K562 (cell line): Measurements from ENCODE around the gene HGD. TPM values are rescaled to one million over a fixed set of nuclear protein-coding genes. Genes with fewer than 3 reads are reported as not detected.

ENCODE experiments used
- ARID1B ChIP-seq: fragments of 450-650 bp; IDR thresholded peaks from 2 replicates; pipeline ENCODE4 v1.6.1; 2016; ENCODE audit warnings: antibody characterized with exemption, mild to moderate bottlenecking, inconsistent platforms
- ATF1 ChIP-seq, 2 experiments: fragments of 450-650 bp in 1 of 2; IDR thresholded peaks; 2 replicates each; pipeline ENCODE4 v1.6.1; 2016; ENCODE audit warnings: missing compliant biosample characterization in 1 of 2, missing genetic modification characterization in 1 of 2
- CEBPG ChIP-seq, 3 experiments: fragments of 200-800 bp in 1 of 3; sonication (Bioruptor generic) in 1 of 3; sonication (generic) in 1 of 3; formaldehyde crosslinking in 1 of 3; IDR thresholded peaks in 2 of 3; conservative IDR thresholded peaks in 1 of 3; 2 replicates each; pipeline versions ENCODE4 v1.6.1 to v1.8.0; 2016 to 2022; ENCODE audit warnings: missing compliant biosample characterization in 2 of 3, missing genetic modification characterization in 2 of 3, mild to moderate bottlenecking in 1 of 3, missing genetic modification reagents in 1 of 3
- EGR1 ChIP-seq: fragments of 450-650 bp; conservative IDR thresholded peaks from 2 replicates; pipeline ENCODE4 v1.6.1; 2017; ENCODE audit warnings: mild to moderate bottlenecking
- ETV5 ChIP-seq: sonication (generic); formaldehyde crosslinking; IDR thresholded peaks from 2 replicates; pipeline ENCODE4 v1.4.0; 2020; ENCODE audit warnings: low read depth, mild to moderate bottlenecking, missing genetic modification reagents
- HNRNPL ChIP-seq: fragments of 200-400 bp; formaldehyde crosslinking; IDR thresholded peaks from 2 replicates; pipeline ENCODE4 v1.6.1; 2017; ENCODE audit warnings: low read depth, mild to moderate bottlenecking, low read length
- KDM4B ChIP-seq, 2 experiments: fragments of 450-650 bp in 1 of 2; sonication (generic) in 1 of 2; IDR thresholded peaks; 2 replicates each; pipeline ENCODE4 v1.6.1; 2016 to 2017; ENCODE audit warnings: borderline replicate concordance in 2 of 2, antibody characterized with exemption in 1 of 2, low read depth in 1 of 2, mild to moderate bottlenecking in 1 of 2
- KLF6 ChIP-seq: fragments of 250-450 bp; sonication (Bioruptor Pico); IDR thresholded peaks from 2 replicates; pipeline ENCODE4 v1.4.0; 2020; ENCODE audit warnings: mild to moderate bottlenecking, moderate library complexity, borderline replicate concordance
- POLR2A ChIP-seq: fragments of 450-650 bp; conservative IDR thresholded peaks from 2 replicates; pipeline ENCODE4 v1.6.1; 2016
- SMARCA5 ChIP-seq: fragments of 450-650 bp; IDR thresholded peaks from 2 replicates; pipeline ENCODE4 v1.6.1; 2016
- polyA plus RNA-seq, 8 experiments: library from polyadenylated mRNA; depleted of rRNA in 4 of 8; stranded (reverse) in 5 of 8; unstranded in 3 of 8; fragments of >200 nt; fragmentation: Nextera tagmentation in 2 of 8; fragmentation: Illumina TruSeq in 1 of 8; extraction: Ambion mirVana in 2 of 8; extraction: Trizol in 1 of 8; gene quantifications; 2 replicates each; pipeline versions ENCODE4 v1.2.1 to v1.2.3, GENCODE V29; 2011 to 2014; ENCODE audit warnings: inconsistent platforms in 1 of 8, missing spikeins in 1 of 8
- total RNA-seq, 7 experiments: library from RNA; depleted of rRNA in 6 of 7; stranded (reverse); fragments of >200 nt in 6 of 7; fragmentation: Illumina TruSeq in 2 of 7; extraction: Trizol in 2 of 7; gene quantifications; 2 replicates each; pipeline versions ENCODE4 v1.2.1 to v1.2.3, GENCODE V29; 2011 to 2021; ENCODE audit warnings: low replicate concordance in 1 of 7
- TF ChIP-seq, protein P1 (sequence below): sonication (generic); formaldehyde crosslinking; IDR thresholded peaks from 2 replicates; pipeline ENCODE4 v1.8.0; 2023; ENCODE audit warnings: missing genetic modification reagents, mild to moderate bottlenecking, borderline replicate concordance
- TF ChIP-seq, protein P2 (sequence below): sonication (generic); formaldehyde crosslinking; IDR thresholded peaks from 2 replicates; pipeline ENCODE4 v1.8.0; 2022; ENCODE audit warnings: mild to moderate bottlenecking, missing genetic modification reagents
- TF ChIP-seq, protein P3 (sequence below), 2 experiments: fragments of 450-650 bp; IDR thresholded peaks; 2 replicates each; pipeline ENCODE4 v1.6.1; 2016; ENCODE audit warnings: mild to moderate bottlenecking in 2 of 2, borderline replicate concordance in 1 of 2, low read depth in 1 of 2, moderate library complexity in 1 of 2

The HGD gene
- total and polyA plus RNA-seq, 9 of the 15 experiments (the other 6 are each of a cell fraction or from before 2014, with no cell fraction given), result 0.08 to 0.25 (median 0.17) TPM; not detected in 4

DNA sequence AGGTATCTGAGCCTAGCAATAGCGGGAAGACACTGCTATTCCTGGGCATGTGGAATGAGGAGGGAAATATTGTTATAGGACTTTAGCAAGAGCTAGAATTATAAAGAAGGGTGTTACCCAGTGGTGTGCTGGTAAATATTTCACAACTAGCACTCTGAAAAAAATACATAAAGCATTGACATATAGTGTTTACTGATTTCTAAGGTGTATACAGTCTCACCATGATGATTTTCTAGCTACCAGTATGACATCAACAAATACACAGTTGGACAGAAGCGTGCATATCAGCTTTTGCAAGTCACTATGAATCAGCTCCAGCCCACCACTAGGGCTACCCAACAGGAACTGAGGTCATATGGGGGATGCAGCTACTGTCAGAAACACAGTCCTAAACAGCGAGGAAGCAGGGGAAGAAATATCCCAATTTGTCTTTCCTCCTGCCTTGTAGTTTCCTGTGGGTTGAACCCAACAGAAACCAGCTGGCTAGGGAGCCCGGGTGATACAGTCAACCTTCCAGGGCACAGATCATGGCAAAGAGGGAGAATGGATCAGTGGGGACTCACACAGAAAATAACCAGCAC is 39.6 kb downstream of the HGD start (continued):
- TF ChIP-seq, protein P1, sequence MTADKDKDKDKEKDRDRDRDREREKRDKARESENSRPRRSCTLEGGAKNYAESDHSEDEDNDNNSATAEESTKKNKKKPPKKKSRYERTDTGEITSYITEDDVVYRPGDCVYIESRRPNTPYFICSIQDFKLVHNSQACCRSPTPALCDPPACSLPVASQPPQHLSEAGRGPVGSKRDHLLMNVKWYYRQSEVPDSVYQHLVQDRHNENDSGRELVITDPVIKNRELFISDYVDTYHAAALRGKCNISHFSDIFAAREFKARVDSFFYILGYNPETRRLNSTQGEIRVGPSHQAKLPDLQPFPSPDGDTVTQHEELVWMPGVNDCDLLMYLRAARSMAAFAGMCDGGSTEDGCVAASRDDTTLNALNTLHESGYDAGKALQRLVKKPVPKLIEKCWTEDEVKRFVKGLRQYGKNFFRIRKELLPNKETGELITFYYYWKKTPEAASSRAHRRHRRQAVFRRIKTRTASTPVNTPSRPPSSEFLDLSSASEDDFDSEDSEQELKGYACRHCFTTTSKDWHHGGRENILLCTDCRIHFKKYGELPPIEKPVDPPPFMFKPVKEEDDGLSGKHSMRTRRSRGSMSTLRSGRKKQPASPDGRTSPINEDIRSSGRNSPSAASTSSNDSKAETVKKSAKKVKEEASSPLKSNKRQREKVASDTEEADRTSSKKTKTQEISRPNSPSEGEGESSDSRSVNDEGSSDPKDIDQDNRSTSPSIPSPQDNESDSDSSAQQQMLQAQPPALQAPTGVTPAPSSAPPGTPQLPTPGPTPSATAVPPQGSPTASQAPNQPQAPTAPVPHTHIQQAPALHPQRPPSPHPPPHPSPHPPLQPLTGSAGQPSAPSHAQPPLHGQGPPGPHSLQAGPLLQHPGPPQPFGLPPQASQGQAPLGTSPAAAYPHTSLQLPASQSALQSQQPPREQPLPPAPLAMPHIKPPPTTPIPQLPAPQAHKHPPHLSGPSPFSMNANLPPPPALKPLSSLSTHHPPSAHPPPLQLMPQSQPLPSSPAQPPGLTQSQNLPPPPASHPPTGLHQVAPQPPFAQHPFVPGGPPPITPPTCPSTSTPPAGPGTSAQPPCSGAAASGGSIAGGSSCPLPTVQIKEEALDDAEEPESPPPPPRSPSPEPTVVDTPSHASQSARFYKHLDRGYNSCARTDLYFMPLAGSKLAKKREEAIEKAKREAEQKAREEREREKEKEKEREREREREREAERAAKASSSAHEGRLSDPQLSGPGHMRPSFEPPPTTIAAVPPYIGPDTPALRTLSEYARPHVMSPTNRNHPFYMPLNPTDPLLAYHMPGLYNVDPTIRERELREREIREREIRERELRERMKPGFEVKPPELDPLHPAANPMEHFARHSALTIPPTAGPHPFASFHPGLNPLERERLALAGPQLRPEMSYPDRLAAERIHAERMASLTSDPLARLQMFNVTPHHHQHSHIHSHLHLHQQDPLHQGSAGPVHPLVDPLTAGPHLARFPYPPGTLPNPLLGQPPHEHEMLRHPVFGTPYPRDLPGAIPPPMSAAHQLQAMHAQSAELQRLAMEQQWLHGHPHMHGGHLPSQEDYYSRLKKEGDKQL (CRISPR knock-in tag), result no peak
- TF ChIP-seq, protein P2, sequence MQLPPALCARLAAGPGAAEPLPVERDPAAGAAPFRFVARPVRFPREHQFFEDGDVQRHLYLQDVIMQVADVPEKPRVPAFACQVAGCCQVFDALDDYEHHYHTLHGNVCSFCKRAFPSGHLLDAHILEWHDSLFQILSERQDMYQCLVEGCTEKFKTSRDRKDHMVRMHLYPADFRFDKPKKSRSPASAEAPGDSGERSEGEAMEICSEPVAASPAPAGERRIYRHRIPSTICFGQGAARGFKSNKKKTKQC (CRISPR knock-in tag), result no peak
- TF ChIP-seq KLF6 (CRISPR knock-in tag) (no peak), CEBPG (CRISPR knock-in tag; IDR thresholded peaks at IDR 0.05) (no peak), CEBPG (tag; conservative IDR thresholded peaks at IDR 0.05 in 1 of 2, IDR thresholded peaks at IDR 0.05 in 1 of 2) (peak in 1 of 2 experiments; percentile 52; a peak in 3 of 4 replicates), KDM4B (IDR thresholded peaks at IDR 0.05; ENCODE audit: borderline replicate concordance in 2 of 2, low read depth in 1 of 2) (no peak), POLR2A (peak; percentile 62), EGR1 (peak; percentile 61), SMARCA5 (no peak), ETV5 (CRISPR knock-in tag) (peak; percentile 86), HNRNPL (no peak), ATF1 (CRISPR knock-in tag; IDR thresholded peaks at IDR 0.05) (no peak), ATF1 (tag; IDR thresholded peaks at IDR 0.05) (peak; percentile 77), ARID1B (peak; percentile 64)
- TF ChIP-seq, protein P3, sequence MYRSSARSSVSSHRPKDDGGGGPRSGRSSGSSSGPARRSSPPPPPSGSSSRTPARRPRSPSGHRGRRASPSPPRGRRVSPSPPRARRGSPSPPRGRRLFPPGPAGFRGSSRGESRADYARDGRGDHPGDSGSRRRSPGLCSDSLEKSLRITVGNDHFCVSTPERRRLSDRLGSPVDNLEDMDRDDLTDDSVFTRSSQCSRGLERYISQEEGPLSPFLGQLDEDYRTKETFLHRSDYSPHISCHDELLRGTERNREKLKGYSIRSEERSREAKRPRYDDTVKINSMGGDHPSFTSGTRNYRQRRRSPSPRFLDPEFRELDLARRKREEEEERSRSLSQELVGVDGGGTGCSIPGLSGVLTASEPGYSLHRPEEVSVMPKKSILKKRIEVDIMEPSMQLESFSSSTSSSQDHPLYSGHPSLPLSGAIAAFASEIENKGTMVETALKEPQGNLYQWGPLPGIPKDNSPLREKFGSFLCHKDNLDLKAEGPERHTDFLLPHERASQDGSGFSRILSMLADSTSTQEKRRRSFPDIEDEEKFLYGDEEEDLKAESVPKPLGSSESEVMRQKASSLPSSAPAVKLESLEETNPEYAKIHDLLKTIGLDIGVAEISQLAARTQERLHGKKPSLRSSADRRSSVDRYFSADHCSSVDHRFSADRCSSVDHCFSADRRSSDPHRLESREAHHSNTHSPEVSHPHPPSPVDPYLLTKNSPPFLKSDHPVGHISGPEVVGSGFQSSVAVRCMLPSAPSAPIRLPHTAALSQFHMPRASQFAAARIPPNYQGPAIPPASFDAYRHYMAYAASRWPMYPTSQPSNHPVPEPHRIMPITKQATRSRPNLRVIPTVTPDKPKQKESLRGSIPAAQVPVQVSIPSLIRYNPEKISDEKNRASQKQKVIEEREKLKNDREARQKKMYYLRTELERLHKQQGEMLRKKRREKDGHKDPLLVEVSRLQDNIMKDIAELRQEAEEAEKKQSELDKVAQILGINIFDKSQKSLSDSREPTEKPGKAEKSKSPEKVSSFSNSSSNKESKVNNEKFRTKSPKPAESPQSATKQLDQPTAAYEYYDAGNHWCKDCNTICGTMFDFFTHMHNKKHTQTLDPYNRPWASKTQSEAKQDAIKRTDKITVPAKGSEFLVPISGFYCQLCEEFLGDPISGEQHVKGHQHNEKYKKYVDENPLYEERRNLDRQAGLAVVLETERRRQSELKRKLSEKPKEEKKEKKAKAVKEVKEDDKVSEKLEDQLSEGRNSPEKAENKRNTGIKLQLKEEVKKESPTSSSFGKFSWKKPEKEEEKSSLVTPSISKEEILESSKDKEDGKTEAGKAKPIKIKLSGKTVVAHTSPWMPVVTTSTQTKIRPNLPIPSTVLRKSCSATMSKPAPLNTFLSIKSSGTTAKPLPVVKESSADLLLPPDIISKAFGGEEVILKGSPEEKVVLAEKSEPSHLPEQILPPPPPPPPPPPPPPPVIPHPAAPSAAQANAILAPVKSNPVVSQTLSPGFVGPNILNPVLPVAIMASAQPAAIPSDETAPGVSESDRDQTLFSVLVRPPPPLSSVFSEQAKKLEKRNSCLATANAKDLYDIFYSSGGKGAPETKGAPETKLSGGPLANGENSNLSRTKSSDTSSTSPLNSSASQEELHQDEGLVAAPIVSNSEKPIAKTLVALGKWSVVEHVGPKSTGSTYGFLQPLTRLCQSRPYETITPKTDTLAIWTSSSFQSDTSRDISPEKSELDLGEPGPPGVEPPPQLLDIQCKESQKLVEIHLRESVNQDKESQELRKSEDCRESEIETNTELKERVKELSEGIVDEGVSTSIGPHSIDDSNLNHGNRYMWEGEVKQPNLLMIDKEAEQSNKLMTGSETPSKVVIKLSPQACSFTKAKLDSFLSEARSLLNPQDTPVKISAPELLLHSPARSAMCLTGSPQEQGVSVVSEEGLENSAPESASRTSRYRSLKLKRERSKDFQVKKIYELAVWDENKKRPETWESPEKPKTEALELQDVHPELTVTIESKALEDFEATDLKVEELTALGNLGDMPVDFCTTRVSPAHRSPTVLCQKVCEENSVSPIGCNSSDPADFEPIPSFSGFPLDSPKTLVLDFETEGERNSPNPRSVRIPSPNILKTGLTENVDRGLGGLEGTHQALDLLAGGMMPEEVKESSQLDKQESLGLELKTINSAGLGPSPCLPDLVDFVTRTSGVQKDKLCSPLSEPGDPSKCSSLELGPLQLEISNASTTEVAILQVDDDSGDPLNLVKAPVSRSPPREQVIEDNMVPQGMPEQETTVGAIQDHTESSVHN (IDR thresholded peaks at IDR 0.05; ENCODE audit: borderline replicate concordance in 1 of 2, low read depth in 1 of 2), result peak in 1 of 2 experiments; percentile 67; a peak in 1 of 4 replicates
